ENCODE measurements around the gene UBD.

Gene UBD

DNA sequence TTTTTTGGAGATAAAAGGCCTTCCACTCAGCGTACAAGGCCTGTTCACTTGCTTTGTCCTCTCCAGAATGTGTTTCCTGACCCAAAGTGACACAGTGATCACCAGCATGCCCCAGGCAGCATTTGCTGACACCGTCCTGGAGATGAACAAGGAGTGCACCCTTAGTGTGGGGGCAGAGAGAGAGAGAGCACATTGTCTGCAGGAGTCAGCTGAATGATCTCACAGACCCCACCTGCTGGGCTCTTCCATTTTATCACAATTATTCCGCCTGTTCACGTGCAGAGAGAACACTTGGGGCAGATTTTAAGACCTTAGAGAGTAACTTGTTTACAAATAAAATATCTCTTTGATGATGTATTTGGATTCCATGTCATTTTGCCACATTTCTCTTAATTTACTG, 49.3 kb downstream of the UBD start:
- CTCF ChIA-PET: no interaction called here

DNA sequence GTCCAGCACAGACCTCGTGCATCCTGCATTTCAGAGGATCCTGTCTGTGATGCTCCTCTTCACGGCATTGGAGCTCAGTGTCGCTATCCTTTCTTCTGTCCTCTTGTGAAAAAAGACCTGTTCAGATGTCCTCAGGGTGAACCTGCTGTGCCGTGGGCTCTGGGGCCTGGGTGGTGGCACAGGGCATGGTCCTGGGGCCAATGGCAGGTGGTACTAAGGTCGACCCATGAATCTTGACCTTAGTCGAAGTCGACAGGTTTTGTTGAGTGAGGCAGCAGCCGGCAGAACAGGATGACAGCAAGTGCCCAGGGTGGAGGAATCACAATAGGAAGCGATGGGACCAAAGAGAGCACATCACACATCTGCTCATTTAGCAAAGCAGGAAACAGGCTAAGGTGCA, 49.8 kb downstream of the UBD start:
- TF ChIP-seq, protein P1, sequence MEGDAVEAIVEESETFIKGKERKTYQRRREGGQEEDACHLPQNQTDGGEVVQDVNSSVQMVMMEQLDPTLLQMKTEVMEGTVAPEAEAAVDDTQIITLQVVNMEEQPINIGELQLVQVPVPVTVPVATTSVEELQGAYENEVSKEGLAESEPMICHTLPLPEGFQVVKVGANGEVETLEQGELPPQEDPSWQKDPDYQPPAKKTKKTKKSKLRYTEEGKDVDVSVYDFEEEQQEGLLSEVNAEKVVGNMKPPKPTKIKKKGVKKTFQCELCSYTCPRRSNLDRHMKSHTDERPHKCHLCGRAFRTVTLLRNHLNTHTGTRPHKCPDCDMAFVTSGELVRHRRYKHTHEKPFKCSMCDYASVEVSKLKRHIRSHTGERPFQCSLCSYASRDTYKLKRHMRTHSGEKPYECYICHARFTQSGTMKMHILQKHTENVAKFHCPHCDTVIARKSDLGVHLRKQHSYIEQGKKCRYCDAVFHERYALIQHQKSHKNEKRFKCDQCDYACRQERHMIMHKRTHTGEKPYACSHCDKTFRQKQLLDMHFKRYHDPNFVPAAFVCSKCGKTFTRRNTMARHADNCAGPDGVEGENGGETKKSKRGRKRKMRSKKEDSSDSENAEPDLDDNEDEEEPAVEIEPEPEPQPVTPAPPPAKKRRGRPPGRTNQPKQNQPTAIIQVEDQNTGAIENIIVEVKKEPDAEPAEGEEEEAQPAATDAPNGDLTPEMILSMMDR (IDR thresholded peaks at IDR 0.05; ENCODE audit: control extremely low read depth, extremely low read depth, low read depth, missing control alignments): no peak
- no peak for DNase-seq (ENCODE audit: extremely low spot score)
- CTCF ChIA-PET: interaction anchor here (1.3 kb wide), 1 partner anchor 19 kb away, joined by 3 read pairs; no protein-coding TSS in a partner anchor
- POLR2A ChIA-PET: no interaction called here

More for the DNA sequence above, 49.3 kb downstream of the UBD start:
- TF ChIP-seq, protein P1 (IDR thresholded peaks at IDR 0.05; ENCODE audit: control extremely low read depth, extremely low read depth, low read depth, missing control alignments): no peak
- POLR2A ChIA-PET: no interaction called here
- DNase-seq (ENCODE audit: extremely low spot score): no peak

DNA sequence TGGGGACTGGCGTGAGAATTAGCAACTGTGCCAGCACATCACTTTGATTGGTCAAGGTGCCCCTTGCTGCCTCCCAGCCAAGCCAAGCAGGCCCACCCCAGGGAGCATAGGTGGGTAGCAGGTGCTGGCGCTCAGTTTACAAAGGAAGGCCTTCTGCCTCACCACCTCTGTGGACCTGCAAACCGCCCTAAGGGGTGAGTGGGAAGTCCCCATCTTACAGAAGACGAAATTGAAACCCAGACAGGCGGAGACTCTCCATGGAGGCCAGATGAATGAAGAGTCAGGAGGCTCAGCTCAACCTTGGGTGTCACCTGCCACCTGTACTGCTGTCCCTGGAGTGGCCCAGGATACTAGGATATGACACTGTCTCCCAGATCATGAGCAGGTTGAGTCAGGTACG, 50.3 kb downstream of the UBD start:
- TF ChIP-seq, protein P1 (IDR thresholded peaks at IDR 0.05; ENCODE audit: control extremely low read depth, extremely low read depth, low read depth, missing control alignments): no peak
- DNase-seq (ENCODE audit: extremely low spot score): peak; percentile 73
- POLR2A ChIA-PET: no interaction called here
- CTCF ChIA-PET: interaction anchor here (1.3 kb wide), 1 partner anchor 19 kb away, joined by 3 read pairs; no protein-coding TSS in a partner anchor

DNA sequence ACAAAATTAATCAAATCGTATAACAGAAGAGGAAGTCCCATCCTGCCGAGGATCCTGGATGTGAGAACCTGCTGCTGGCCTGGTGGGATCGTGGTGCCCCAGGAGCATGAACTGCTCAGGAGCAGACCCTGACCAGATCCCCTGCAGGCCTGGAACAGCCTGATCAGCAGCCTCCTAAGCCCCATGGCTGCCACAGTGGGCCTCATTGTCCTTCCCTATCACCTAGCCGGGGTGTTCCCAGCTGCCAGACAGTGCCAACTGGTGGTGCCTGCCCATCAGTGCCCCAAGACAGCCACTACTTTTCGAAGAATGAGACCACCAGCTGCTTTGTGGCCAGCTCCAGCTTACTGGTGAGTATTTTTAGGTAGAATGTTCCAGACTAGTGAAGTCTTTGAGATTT, 52.2 kb downstream of the UBD start:
- ChIA-PET POLR2A (no interaction called here), CTCF (no interaction called here)
- TF ChIP-seq, protein P1 (IDR thresholded peaks at IDR 0.05; ENCODE audit: control extremely low read depth, extremely low read depth, low read depth, missing control alignments): no peak
- no peak for DNase-seq (ENCODE audit: extremely low spot score)

DNA sequence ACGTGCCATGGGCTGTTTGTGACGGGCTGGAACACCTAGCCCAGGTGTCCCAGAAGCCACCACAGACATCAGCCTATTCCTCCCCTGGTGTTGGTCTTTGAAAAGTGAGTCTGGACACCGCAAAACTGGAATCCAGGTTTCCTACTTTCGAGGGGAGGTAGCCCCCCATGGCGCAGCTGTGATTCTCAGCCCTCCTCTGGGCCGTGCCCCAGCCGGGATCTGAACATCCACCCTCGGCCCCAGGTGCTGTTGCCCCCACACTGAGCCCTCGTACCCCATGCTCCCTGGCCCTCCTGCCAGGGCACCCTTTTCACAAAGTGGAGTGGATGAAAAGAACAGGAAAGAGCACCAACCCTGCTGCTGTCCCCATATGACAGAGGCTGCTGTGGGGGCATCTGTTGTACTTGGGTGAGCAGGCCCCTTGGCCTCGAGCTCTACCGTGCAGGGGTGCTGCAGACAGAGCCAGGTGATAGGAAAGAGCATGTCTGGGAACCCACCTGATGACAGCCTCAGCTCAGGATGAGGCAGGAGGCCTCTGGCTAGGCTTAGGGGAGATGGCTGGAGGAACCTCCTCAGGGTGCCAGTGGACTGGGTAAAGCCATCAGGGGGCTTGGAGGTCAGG, 53.0 kb downstream of the UBD start:
- no peak for DNase-seq (ENCODE audit: extremely low spot score)
- TF ChIP-seq, protein P1 (IDR thresholded peaks at IDR 0.05; ENCODE audit: control extremely low read depth, extremely low read depth, low read depth, missing control alignments): no peak
- CTCF ChIA-PET: no interaction called here
- POLR2A ChIA-PET: no interaction called here

DNA sequence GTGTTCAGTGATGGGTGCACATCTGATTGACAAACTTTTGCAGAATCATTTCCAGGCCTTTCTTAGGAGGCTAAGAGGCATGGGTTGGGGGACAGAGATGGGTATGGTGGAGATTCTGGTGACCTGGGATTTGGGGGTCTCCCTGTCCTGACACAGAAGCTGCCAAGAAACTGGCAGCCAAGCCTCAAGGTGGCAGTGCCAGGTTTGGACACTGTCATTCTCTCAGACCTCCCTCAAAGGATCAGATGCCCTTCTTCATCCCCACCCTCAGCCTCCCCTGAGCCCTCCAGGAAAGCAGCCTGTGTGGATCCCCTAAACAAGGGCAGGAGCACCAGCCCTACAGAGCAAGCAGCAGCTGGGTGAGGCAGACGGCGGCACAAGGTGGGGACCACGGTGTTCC, 53.7 kb downstream of the UBD start:
- TF ChIP-seq, protein P1 (IDR thresholded peaks at IDR 0.05; ENCODE audit: control extremely low read depth, extremely low read depth, low read depth, missing control alignments): no peak
- ChIA-PET POLR2A (no interaction called here), CTCF (no interaction called here)

More for the DNA sequence above, 53.7 kb downstream of the UBD start:
- DNase-seq (ENCODE audit: extremely low spot score): no peak
